GM21576 (cell line): ENCODE results near the gene CXXC5.
"Not testable (repeated sequence)": the region's sequence is repeated elsewhere in the genome, so short reads cannot be mapped to it uniquely, and the experiment has no call there.

Source experiments
- ATAC-seq: cut with Tn5 transposase; IDR thresholded peaks from one replicate; pipeline ENCODE4 v1.9.1; 2021; ENCODE audit warnings: mild to moderate bottlenecking, moderate library complexity; ENCODE audit not compliant: unreplicated experiment

The CXXC5 gene

GRCh38 chr5:139708877-139709581 lies 60.9 kb downstream of the CXXC5 start:
- no peak for ATAC-seq

- ATAC-seq: no peak
Measured at GRCh38 chr5:139709582-139710318, 61.6 kb downstream of the CXXC5 start.

- ATAC-seq: no peak
Measured at GRCh38 chr5:139710319-139711066, 62.3 kb downstream of the CXXC5 start.

GRCh38 chr5:139711067-139711905 lies 63.1 kb downstream of the CXXC5 start:
- ATAC-seq: no peak

- no peak for ATAC-seq
Measured at GRCh38 chr5:139711906-139712224, 63.7 kb downstream of the CXXC5 start.

- ATAC-seq: no peak
Measured at GRCh38 chr5:139712412-139712811, 64.3 kb downstream of the CXXC5 start.

GRCh38 chr5:139713898-139714297 lies 65.7 kb downstream of the CXXC5 start:
- not testable (repeated sequence) for ATAC-seq

- ATAC-seq: no peak
Measured at GRCh38 chr5:139717221-139717620, 69.1 kb downstream of the CXXC5 start.

- ATAC-seq: not testable (repeated sequence)
Measured at GRCh38 chr5:139718403-139718802, 70.3 kb downstream of the CXXC5 start.

- ATAC-seq: not testable (repeated sequence)
Measured at GRCh38 chr5:139719970-139720369, 71.8 kb downstream of the CXXC5 start.

GRCh38 chr5:139723986-139724587 lies 75.9 kb downstream of the CXXC5 start:
- no peak for ATAC-seq

GRCh38 chr5:139725073-139725830 lies 77.1 kb downstream of the CXXC5 start:
- ATAC-seq: no peak

- ATAC-seq: no peak
Measured at GRCh38 chr5:139726248-139726647, 78.1 kb downstream of the CXXC5 start.

- ATAC-seq: not testable (repeated sequence)
Measured at GRCh38 chr5:139727615-139728014, 79.5 kb downstream of the CXXC5 start.

- no peak for ATAC-seq
Measured at GRCh38 chr5:139731281-139731680, 83.1 kb downstream of the CXXC5 start.

GRCh38 chr5:139732019-139732418 lies 83.9 kb downstream of the CXXC5 start:
- ATAC-seq: no peak

- ATAC-seq: no peak
Measured at GRCh38 chr5:139733010-139733688, 85.0 kb downstream of the CXXC5 start.
